BJ (cell line): Measurements from ENCODE around the gene GRIK1. TPM values are rescaled to one million over a fixed set of nuclear protein-coding genes. Genes with fewer than 3 reads are reported as not detected.

Experiments used
- CTCF ChIA-PET: fragments of 350-600 bp; formaldehyde crosslinking; extraction: SDS; loops from one replicate; lab custom pipeline; 2021; ENCODE audit warnings: antibody characterized with exemption, inconsistent platforms; lab: Yijun Ruan, JAX
- POLR2A ChIA-PET: fragments of 300-600 bp; sonication (Branson Sonifier 250); formaldehyde crosslinking; extraction: SDS; loops from one replicate; lab custom pipeline; 2021; ENCODE audit warnings: antibody characterized with exemption; lab: Charles Lee
- DNase-seq: peaks from one replicate; pipeline ENCODE4 v3.0.0-alpha.2; 2011; ENCODE audit warnings: low read depth
- H3K27me3 ChIP-seq: 2 replicates; pipeline ENCODE4 v1.6.0; 2011; ENCODE audit warnings: low read length; ENCODE audit not compliant: control insufficient read depth, insufficient read depth
- H3K36me3 ChIP-seq: 2 replicates; pipeline ENCODE4 v1.5.1; 2011; ENCODE audit warnings: low read length; ENCODE audit not compliant: control insufficient read depth, insufficient read depth
- H3K4me3 ChIP-seq: 2 replicates; pipeline ENCODE4 v1.5.1; 2011; ENCODE audit warnings: low read depth, mild to moderate bottlenecking, control low read depth, low read length
- CTCF ChIP-seq: IDR thresholded peaks from 2 replicates; pipeline ENCODE4 v1.5.1; 2011; ENCODE audit warnings: low read depth, mild to moderate bottlenecking, control low read depth, inconsistent platforms, low read length, moderate library complexity; ENCODE audit not compliant: insufficient read depth
- polyA plus RNA-seq: library from polyadenylated mRNA; depleted of rRNA; stranded (reverse); fragments of >200 nt; gene quantifications from 2 replicates; pipeline ENCODE4 v1.2.3, GENCODE V29; 2011

Gene GRIK1
- polyA plus RNA-seq, 1 experiment = 0.04 TPM

- no peaks in the 10 kb centered on the region for H3K36me3 ChIP-seq
- no peak for DNase-seq
- no peak overlapping the region for H3K4me3 ChIP-seq
- H3K27me3 ChIP-seq = no peaks in the 10 kb centered on the region
- TF ChIP-seq CTCF = no peak
- ChIA-PET POLR2A (no interaction called here), CTCF (interaction anchor here (0.9 kb wide), 1 partner anchor 55 kb away, joined by 3 read pairs; no protein-coding TSS in a partner anchor)
Measured at GRCh38 chr21:29822064-29822463, 117.7 kb downstream of the GRIK1 start.

- TF ChIP-seq CTCF = no peak
- Histone ChIP-seq H3K4me3 (no peak overlapping the region), H3K27me3 (no peaks in the 10 kb centered on the region), H3K36me3 (no peaks in the 10 kb centered on the region)
- POLR2A ChIA-PET = no interaction called here
- CTCF ChIA-PET = no interaction called here
- DNase-seq = no peak
Measured at GRCh38 chr21:29821230-29821629, 118.6 kb downstream of the GRIK1 start.

- ChIA-PET CTCF (no interaction called here), POLR2A (no interaction called here)
- no peak for TF ChIP-seq CTCF
- DNase-seq = no peak
- no peak overlapping the region for H3K4me3 ChIP-seq
- no peaks in the 10 kb centered on the region for H3K27me3 ChIP-seq
- H3K36me3 ChIP-seq = no peaks in the 10 kb centered on the region
Measured at GRCh38 chr21:29819675-29820326, 120.0 kb downstream of the GRIK1 start.

GRCh38 chr21:29818383-29818921 is 121.3 kb downstream of the GRIK1 start:
- Histone ChIP-seq H3K27me3 (no peaks in the 10 kb centered on the region), H3K4me3 (no peak overlapping the region), H3K36me3 (no peaks in the 10 kb centered on the region)
- DNase-seq = no peak
- ChIA-PET POLR2A (no interaction called here), CTCF (no interaction called here)
- TF ChIP-seq CTCF = no peak

GRCh38 chr21:29817450-29817849 is 122.3 kb downstream of the GRIK1 start:
- ChIA-PET CTCF (no interaction called here), POLR2A (no interaction called here)
- Histone ChIP-seq H3K27me3 (no peaks in the 10 kb centered on the region), H3K36me3 (no peaks in the 10 kb centered on the region), H3K4me3 (no peak overlapping the region)
- DNase-seq = no peak
- no peak for TF ChIP-seq CTCF
